GM21390 (cell line): ENCODE results near the gene HOXC9.

Source experiments
- ATAC-seq: cut with Tn5 transposase; IDR thresholded peaks from one replicate; pipeline ENCODE4 v1.9.1; 2021; ENCODE audit not compliant: unreplicated experiment

HOXC9 gene

GRCh38 chr12:54025499-54026405 is 25.8 kb downstream of the HOXC9 start:
- ATAC-seq = no peak

DNA sequence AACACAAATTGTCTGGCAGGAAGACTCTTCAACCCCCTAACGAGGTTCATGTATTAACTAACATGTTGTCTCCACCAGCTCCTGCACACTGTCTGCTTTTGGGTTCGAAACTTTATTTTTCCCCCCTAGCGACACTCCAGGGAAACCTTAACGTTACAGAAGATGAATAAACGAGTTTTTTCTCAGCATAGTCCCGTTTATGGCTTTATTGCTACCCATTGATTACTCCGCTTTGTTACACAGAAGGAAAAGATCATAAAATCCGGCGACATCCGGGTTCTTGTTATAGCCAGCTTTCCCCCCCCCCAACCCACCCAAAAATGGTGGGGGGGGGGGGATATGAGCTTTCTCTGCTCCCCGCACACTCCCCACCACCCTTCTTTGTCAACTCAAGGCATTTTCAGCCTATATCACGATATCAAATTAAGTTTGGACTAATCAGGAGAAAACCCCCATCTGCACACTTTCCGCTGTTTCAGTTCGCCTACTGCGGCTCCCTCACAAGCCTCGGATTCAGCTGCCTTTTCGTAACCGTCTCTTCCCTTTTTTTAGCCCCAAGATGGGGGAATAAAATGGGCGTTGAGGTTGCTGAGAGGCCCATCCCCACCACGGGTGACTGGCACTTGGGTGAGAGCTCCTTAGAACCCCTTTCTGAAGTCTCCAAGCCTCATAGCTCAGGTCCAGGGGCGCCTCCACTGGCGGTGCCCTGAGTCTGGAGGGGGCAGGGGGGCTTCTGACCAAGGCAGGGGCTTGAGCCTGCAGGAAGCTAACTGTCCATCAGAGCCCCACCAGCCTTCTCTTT is 26.9 kb downstream of the HOXC9 start:
- no peak for ATAC-seq

DNA sequence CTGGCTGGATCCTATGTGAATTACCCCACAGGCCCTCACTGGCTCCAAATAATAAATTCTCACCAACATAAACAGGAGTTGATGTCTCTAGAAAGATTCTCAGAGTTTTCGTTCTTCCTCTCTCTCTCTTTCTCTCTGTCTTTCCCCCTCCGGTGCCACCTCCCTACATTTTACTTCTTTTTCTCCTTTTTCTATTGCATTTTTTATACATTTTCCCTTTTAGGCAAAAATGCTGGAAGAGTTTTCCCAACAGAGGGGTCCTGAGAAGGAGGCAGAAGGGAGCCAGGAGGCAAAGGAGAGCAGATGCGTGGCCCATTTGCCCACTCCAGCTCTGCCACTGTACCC is 27.5 kb downstream of the HOXC9 start:
- no peak for ATAC-seq

DNA sequence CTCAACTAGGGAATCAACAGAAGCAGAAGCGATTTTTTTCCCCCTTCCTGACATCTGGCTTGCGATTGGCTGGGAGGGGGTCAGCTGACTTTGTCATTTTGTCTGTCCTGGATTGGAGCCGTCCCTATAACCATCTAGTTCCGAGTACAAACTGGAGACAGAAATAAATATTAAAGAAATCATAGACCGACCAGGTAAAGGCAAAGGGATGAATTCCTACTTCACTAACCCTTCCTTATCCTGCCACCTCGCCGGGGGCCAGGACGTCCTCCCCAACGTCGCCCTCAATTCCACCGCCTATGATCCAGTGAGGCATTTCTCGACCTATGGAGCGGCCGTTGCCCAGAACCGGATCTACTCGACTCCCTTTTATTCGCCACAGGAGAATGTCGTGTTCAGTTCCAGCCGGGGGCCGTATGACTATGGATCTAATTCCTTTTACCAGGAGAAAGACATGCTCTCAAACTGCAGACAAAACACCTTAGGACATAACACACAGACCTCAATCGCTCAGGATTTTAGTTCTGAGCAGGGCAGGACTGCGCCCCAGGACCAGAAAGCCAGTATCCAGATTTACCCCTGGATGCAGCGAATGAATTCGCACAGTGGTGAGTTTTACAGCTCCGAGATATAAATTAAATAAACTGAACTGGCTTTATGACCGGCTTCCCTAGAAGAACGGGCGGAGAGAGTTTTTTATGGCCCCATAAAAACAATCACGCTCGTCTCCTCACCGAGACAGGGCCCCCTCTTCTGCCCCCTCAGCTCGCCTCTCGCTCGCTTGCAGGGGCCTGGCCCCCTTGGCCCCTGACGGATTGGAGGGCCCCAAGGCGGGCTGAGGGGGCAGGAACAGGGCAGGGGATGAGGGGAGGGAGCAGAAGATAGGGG is 28.6 kb downstream of the HOXC9 start, which contains the start of gene HOXC6:
TSS of gene HOXC6 (plus strand) at position 127 of the 888 bp plus-strand sequence. CDS start at position 209, 82 bp downstream.
- no peak for ATAC-seq

GRCh38 chr12:54029529-54030441 is 29.8 kb downstream of the HOXC9 start:
- ATAC-seq = no peak

DNA sequence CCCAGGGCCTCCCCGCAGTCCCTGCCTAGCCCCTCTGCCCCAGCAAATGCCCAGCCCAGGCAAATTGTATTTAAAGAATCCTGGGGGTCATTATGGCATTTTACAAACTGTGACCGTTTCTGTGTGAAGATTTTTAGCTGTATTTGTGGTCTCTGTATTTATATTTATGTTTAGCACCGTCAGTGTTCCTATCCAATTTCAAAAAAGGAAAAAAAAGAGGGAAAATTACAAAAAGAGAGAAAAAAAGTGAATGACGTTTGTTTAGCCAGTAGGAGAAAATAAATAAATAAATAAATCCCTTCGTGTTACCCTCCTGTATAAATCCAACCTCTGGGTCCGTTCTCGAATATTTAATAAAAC is 30.5 kb downstream of the HOXC9 start:
- no peak for ATAC-seq

GRCh38 chr12:54030889-54031471 is 31.0 kb downstream of the HOXC9 start:
- ATAC-seq = no peak

DNA sequence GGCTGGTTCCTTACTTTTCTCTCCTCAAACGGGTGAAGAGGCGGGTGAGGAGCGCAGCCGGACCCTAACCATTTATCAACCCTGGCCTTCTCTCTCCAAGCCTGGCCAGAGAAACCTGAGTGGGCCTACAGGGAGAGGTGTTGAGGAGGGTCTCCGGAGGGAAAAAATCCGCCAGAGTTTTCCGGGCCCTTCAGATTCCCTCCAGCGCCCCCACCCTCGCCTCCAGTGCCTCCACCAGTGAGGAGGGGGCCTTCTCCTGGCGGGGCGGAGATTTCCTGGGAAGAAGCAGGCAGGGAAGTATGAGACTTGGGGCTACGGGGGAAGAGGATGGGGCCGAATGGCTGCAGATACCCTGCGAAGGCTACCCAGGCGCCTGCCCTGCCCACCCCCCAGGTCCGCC is 31.5 kb downstream of the HOXC9 start:
- no peak for ATAC-seq

DNA sequence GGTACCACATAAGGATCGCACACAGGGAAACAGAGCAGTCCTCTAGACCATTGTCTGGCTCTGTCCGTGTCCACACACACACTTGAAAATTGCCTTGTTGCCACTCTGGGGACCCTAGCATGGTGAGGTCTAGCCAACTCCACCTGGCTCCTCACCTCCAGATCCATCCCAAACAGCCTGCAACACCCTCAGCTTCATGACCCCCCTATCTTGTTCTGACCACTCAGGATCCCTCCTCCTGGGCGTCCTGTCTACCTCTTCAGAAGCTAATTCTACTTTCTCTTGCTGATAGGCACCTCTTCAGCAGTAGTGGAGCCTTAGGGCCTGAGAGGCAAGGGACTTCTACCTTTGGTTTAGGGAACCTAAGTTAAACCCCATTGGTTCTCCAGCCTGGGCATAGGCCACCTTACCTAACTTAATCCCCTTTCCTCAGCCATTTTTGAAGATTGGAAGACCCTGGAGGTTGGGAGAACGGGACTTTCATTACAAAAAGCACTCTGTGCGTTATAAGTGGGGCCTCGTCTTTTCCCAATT is 32.2 kb downstream of the HOXC9 start:
- ATAC-seq = no peak

DNA sequence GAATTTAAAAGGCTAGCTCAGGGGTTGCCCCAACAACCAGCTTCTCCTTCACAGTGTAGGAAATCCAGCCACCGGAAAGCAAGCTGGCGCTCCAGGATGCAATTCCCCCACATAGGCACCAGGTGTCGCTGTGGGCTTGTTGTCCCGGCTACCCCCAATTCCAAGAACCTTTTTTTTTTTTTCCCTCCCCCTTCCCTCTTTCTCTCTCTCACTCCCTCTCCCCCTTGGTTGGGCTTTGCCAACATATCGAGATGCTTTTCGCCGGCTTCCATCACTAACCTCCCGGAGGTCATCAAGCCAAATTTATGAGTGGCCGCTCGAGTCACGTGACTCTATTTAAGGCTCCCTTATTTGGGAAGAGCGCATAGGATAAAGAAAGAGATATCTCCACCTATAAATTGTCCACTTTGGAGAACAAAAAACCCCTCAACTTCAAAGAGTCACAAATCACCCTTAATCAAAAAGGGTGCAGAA is 32.7 kb downstream of the HOXC9 start, which contains the start of gene HOXC5:
TSS of gene HOXC5 (plus strand) at position 424 of the 474 bp plus-strand sequence. CDS start 73 bp downstream, outside the sequence.
- no peak for ATAC-seq

- no peak for ATAC-seq
Observed at GRCh38 chr12:54033106-54033979, 33.4 kb downstream of the HOXC9 start.

- ATAC-seq = no peak
Observed at GRCh38 chr12:54033980-54034784, 34.2 kb downstream of the HOXC9 start.

- no peak for ATAC-seq
Observed at GRCh38 chr12:54034785-54035310, 34.9 kb downstream of the HOXC9 start.

DNA sequence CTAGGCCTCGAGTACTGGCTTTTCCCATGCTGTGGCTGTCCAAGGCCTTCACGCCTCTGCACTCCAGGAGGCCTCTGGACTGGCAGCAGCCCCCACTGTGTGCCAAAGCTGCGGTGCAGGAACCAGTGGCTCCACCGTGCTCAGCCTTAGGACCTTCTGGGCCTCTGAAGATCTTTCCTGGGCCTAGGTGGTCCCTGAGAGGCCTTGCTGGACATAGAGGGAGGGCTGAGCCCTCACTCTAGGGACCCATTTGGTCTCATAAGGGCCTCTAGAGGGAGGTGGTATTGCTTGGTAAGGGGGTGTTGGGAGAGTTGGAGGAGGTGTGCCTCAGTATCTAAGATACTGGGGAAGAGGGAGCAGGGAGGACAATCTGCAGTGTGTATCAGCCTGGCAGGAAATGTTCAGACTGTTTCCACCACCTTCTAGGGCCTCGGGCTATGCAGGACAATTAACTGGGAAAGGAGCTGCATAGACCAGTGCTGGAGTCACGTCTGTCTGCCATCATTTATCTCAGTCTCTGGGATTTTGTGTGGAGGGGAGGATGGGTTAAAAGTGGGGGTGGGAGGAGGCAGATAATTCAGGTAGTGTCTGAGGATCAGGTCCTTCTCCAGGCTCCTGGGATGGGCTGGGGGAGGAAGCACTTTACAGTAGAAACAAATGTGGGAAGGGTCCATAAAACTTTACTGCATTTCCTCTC is 35.8 kb downstream of the HOXC9 start:
- no peak for ATAC-seq

DNA sequence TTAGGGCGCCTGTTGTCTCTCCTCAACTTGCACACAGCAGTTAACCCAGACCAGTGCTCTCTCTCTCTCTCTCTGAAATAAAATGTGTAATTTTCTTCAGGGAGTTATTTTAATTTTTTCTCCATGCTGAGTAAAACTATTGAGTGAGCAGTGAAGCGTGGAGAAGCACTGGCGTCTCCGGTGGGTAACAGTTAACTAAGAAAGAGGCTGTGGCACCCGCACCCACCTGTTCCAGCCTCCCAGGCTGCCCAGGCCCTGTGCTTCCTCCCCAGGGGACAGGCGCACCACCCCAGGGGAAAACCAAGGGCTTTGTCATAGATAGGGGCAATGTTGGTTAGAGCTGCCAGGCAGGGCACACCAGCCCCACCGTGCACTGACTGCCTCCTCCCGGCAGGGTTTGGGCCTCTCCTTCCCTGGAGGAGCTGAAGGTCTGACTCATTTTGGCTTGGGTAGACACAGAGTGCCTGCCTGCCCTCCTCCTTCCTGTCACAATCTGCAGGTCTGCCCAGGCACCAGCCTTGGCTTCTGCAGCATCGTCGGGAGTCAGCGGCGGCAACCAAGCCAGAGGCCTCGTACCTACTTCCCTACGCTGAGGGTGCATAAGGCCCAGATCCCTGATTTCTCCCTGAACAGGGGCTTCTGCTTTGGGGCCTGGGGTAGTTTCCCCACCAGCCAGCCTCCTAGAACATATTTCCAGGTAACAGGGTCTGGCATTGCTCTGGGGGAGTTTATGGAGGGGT is 36.8 kb downstream of the HOXC9 start:
- ATAC-seq = no peak
